GM18502 (cell line): ENCODE data around the gene B3GNT9.

ENCODE experiments used
- ATAC-seq: cut with Tn5 transposase; IDR thresholded peaks from one replicate; pipeline ENCODE4 v1.9.1; 2021; ENCODE audit warnings: mild to moderate bottlenecking; ENCODE audit not compliant: unreplicated experiment, poor library complexity

B3GNT9 gene

GRCh38 chr16:67116388-67117311 is 34.1 kb downstream of the B3GNT9 start:
- ATAC-seq: no peak

GRCh38 chr16:67115639-67116038 is 35.2 kb downstream of the B3GNT9 start:
- ATAC-seq: no peak

DNA sequence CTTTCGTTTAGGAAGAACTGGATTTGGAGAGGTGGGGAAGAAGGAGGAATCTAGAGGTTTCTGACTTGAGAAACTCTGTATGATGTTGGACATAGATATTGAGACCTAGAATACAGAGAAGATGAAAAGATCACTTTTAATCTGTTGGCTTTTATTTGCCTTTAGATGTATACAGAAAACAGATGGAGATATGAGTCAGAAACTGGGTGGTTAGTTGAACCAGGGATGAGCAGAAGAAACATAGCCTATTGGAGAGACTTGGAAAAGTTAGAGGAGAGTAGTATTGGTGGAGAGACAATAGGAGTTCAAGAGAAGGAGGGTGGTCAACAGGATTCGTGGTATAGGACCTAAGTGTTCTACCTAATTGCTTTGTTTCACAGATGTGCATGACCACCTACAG is 36.0 kb downstream of the B3GNT9 start:
- ATAC-seq: no peak

GRCh38 chr16:67112591-67113399 is 38.0 kb downstream of the B3GNT9 start:
- ATAC-seq: no peak

GRCh38 chr16:67111951-67112444 is 38.8 kb downstream of the B3GNT9 start:
- ATAC-seq: no peak

GRCh38 chr16:67109407-67110135 is 41.2 kb downstream of the B3GNT9 start, which contains the start of gene PHAF1:
TSS of gene PHAF1 (plus strand) at chr16:67109941. CDS start at chr16:67110176, 235 bp downstream.
- ATAC-seq: peak; percentile 83

GRCh38 chr16:67108931-67109406 is 41.8 kb downstream of the B3GNT9 start:
- ATAC-seq: no peak

DNA sequence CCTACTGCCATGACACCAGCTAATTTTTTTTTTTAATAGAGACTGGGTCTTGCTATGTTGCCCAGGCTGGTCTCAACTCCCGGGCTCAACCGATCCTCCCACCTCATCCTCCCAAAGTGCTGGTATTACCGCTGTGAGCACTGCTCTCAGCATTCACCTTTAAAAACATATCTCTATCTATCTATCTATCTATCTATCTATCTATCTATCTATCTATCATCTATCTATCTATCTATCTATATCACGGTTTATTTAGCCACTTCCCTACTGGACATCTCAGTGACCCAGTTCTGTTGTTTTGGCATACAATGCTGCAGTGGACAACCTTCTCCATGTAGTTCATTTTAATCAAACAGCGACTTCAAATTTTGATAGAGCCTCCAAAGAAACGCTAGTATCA is 42.3 kb downstream of the B3GNT9 start:
- ATAC-seq: no peak

GRCh38 chr16:67105881-67106280 is 44.9 kb downstream of the B3GNT9 start:
- ATAC-seq: no peak

GRCh38 chr16:67105246-67105645 is 45.6 kb downstream of the B3GNT9 start:
- no peak for ATAC-seq

DNA sequence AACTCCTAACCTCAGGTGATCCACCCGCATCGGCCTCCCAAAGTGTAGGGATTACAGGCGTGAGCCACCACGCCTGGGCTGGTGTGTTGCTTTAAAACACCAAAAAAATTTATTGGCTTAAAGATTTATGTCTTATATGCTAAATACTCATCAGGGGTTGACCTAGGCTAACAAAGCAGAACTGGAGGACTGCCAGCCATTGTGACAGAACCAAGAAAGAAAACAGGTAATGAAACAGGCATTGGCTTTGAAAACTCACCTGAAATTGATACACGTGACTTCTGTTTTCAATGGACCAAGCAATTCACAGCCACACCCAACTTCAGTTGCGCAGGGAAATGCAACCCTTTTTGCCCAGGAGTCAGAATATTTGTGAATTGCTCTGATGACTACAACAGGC is 46.0 kb downstream of the B3GNT9 start:
- no peak for ATAC-seq

- ATAC-seq: no peak
These were observed 46.7 kb downstream of the B3GNT9 start for GRCh38 chr16:67104061-67104460.

DNA sequence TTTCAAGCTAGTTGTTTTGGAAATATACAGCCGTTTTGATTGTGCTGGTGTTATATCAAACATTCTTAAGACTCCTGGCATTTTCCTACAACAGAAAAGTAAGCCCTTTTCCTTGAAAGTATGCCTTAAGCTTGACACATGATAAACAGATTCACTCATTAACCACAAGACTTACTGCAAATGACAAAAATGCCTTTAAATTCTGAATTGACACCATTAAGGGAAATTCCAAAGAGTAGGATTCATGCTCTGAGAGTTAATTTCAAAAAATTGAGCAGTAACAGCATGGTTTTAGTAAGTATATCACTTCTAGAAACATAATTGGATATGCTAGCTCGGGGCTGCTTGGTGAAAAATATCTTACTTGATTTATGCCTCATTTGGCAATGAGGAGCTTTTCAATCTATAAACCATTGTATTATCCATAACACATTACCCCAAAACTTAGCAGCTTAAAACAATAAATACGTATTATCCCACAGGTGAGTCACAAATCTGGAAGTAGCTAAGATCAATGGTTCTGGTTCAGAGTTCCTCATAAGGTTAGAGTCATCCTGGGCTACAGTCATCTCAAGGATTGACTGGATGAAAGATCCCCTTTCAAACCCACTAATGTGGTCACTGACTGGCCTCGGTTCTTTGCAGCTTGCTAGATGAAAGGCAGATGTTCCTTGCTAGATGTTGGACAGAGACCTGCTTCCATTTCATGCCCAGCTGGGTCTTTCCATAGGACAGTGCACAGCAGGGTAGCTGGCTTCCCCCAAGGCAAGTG is 49.3 kb downstream of the B3GNT9 start:
- no peak for ATAC-seq

- no peak for ATAC-seq
These were observed 50.1 kb downstream of the B3GNT9 start for GRCh38 chr16:67100569-67101310.

DNA sequence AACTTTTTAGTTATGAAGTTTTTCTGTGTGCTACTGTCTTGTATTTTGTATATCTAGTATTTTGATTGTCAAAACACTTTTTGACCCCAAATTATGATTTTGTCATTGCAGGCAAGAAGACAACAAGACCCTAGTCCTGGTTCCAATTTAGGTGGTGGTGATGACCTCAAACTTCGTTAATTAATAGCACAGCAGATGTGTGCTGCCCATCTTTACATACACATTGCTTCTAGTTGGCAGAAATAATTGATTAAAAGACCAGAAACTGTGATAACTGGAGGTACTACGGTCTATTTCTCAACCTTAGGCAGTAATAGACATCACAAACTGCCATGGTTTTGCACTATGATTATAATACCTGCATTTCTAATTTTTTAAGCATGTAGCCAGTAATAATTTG is 52.2 kb downstream of the B3GNT9 start:
- ATAC-seq: no peak
